ENCODE measurements around the gene TRMO. TPM values are rescaled to one million over a fixed set of nuclear protein-coding genes. Genes with fewer than 3 reads are reported as not detected.
A peak's percentile ranks its signal among the peaks of the same experiment; 100 is the strongest.

TRMO gene
- total and polyA plus RNA-seq, 2 of the 8 experiments (the other 6 are each of a cell fraction or from before 2014, with no cell fraction given), result 4.6 to 5.6 TPM

DNA sequence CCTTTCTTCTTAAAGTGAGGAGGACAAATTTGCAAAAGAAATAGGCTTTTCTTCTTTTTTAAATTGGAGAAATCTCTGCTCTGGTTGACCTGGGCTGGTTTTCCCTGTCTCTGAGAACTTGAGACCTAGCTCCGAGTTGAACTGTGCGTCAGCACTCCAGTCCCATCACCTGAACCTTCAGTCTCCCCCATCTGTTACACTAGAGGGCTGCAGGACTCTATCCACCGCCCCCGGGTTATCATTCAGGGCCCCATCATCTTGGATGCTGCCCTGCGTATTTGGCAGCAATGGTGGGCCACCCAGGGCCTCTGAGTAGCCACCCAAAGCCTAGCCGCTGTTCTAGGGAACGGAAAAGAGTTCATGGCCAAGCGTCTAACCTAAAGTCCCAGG is 66.8 kb downstream of the TRMO start (continued):
- no peak for TF ChIP-seq CHD7 (IDR thresholded peaks at IDR 0.05; ENCODE audit: insufficient replicate concordance, low read length)
- TF ChIP-seq TCF12 (IDR thresholded peaks at IDR 0.05; ENCODE audit: low read depth, low read length), result no peak
- peak; percentile 68 for TF ChIP-seq EZH2 (IDR thresholded peaks at IDR 0.05; ENCODE audit: low read depth, low read length, severe bottlenecking)

Data from H1 (cell line).